Chondrocyte (in vitro differentiated cells): ENCODE measurements around the gene ELOB. TPM values are rescaled to one million over a fixed set of nuclear protein-coding genes. Genes with fewer than 3 reads are reported as not detected.

Source experiments
- DNase-seq: peaks from one replicate; pipeline ENCODE4 v3.0.0; 2021; ENCODE audit warnings: mixed read lengths, low spot score
- H3K27ac Mint-ChIP-seq: one replicate; pipeline ENCODE4 v1.8.0; 2021; ENCODE audit warnings: mild to moderate bottlenecking, moderate library complexity, mixed read lengths; ENCODE audit not compliant: unreplicated experiment
- H3K27me3 Mint-ChIP-seq: 2 replicates; pipeline ENCODE4 v1.8.0; 2021; ENCODE audit warnings: low read depth, mixed read lengths
- H3K36me3 Mint-ChIP-seq: 2 replicates; pipeline ENCODE4 v1.8.0; 2021; ENCODE audit warnings: low read depth, mixed read lengths
- H3K4me1 Mint-ChIP-seq: 2 replicates; pipeline ENCODE4 v1.8.0; 2021; ENCODE audit warnings: low read depth, mild to moderate bottlenecking, mixed read lengths
- H3K4me3 Mint-ChIP-seq: one replicate; pipeline ENCODE4 v1.8.0; 2021; ENCODE audit warnings: mild to moderate bottlenecking, moderate library complexity, mixed read lengths; ENCODE audit not compliant: unreplicated experiment
- H3K9me3 Mint-ChIP-seq: 2 replicates; pipeline ENCODE4 v1.8.0; 2021; ENCODE audit warnings: low read depth, mixed read lengths
- total RNA-seq: library from RNA; stranded (reverse); gene quantifications from 3 replicates; pipeline ENCODE4 v1.2.1, GENCODE V29; 2021
- TF ChIP-seq, protein P1 (sequence below): fragments of 200-600 bp; sonication (generic); IDR thresholded peaks from 2 replicates; pipeline ENCODE4 v1.5.0; 2021; ENCODE audit warnings: antibody characterized with exemption, mild to moderate bottlenecking, moderate library complexity

Gene ELOB
- total RNA-seq, 1 donor from 2014 or later, result 205 TPM

- peaks cover 10% of the 10 kb centered on the region for H3K4me1 Mint-ChIP-seq
- no peak overlapping the region for H3K27ac Mint-ChIP-seq
- no peaks in the 10 kb centered on the region for H3K9me3 Mint-ChIP-seq
- no peaks in the 10 kb centered on the region for H3K36me3 Mint-ChIP-seq
- no peak overlapping the region for H3K4me3 Mint-ChIP-seq
- TF ChIP-seq, protein P1, sequence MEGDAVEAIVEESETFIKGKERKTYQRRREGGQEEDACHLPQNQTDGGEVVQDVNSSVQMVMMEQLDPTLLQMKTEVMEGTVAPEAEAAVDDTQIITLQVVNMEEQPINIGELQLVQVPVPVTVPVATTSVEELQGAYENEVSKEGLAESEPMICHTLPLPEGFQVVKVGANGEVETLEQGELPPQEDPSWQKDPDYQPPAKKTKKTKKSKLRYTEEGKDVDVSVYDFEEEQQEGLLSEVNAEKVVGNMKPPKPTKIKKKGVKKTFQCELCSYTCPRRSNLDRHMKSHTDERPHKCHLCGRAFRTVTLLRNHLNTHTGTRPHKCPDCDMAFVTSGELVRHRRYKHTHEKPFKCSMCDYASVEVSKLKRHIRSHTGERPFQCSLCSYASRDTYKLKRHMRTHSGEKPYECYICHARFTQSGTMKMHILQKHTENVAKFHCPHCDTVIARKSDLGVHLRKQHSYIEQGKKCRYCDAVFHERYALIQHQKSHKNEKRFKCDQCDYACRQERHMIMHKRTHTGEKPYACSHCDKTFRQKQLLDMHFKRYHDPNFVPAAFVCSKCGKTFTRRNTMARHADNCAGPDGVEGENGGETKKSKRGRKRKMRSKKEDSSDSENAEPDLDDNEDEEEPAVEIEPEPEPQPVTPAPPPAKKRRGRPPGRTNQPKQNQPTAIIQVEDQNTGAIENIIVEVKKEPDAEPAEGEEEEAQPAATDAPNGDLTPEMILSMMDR, result no peak
- H3K27me3 Mint-ChIP-seq, result peaks cover 3% of the 10 kb centered on the region
- DNase-seq, result peak; percentile 82
Measured at GRCh38 chr16:2782583-2783351, 5.7 kb upstream of the ELOB start.

- no peak overlapping the region for H3K4me3 Mint-ChIP-seq
- peaks cover 23% of the 10 kb centered on the region for H3K4me1 Mint-ChIP-seq
- no peaks in the 10 kb centered on the region for H3K36me3 Mint-ChIP-seq
- no peaks in the 10 kb centered on the region for H3K27me3 Mint-ChIP-seq
- no peak overlapping the region for H3K27ac Mint-ChIP-seq
- no peaks in the 10 kb centered on the region for H3K9me3 Mint-ChIP-seq
- TF ChIP-seq, protein P1, result no peak
- DNase-seq, result peak; percentile 42
Measured at GRCh38 chr16:2779978-2780898, 3.2 kb upstream of the ELOB start.

DNA sequence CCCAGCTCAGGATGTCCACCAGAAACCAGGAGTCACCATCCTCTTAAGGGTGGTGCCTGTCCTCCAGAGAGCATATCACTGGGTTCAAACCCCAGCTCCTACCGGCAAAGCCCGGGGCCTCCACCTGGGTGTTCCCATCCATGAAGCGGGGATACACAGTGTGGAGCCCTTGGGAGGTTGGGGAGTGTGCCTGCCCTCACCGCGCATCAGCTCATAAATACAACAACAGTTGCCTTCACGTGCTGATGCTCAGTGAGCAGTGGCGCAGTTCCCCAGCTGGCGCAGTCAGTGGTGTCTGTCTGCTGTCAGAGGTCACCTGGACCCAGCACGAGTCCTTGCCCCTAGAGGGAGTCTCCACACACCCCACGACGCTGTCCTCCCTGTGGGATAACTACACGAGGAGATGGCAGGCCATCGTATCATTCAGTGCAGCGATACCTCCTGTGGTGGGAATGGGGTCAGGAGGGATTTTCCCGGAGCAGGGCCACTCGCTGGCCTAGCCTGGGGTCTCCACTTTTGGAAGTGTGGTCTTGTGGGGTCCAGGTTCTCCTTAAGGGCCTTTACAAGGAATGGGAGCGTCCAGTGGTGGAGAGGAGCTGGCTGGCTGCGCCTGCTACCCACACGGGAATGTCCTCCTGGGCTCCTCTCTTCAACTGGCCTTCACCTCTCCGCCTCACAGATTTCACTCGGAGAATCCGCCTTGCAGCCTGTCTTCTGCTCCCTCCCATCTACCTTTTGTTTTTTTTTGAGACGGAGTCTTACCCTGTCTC is 2.3 kb upstream of the ELOB start:
- no peak overlapping the region for H3K27ac Mint-ChIP-seq
- H3K9me3 Mint-ChIP-seq, result no peaks in the 10 kb centered on the region
- TF ChIP-seq, protein P1, result no peak
- H3K4me1 Mint-ChIP-seq, result peaks cover 30% of the 10 kb centered on the region
- H3K4me3 Mint-ChIP-seq, result no peak overlapping the region
- DNase-seq, result no peak
- H3K27me3 Mint-ChIP-seq, result no peaks in the 10 kb centered on the region
- no peaks in the 10 kb centered on the region for H3K36me3 Mint-ChIP-seq

DNA sequence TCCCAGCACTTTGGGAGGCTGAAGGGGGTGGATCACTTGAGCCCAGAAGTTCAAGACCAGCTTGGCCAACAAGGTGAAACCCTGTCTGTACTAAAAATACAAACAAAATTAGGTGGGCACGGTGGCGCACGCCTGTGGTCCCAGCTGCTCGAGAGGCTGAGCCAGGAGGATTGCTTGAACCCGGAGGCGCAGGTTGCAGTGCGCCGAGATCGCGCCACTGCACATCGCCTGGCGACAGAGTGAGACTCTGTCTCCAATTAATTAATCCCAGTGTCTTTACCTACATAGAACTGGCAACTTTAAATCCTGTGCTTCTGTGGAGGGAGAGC is 1.5 kb upstream of the ELOB start:
- no peaks in the 10 kb centered on the region for H3K27me3 Mint-ChIP-seq
- H3K4me1 Mint-ChIP-seq, result peaks cover 30% of the 10 kb centered on the region
- no peaks in the 10 kb centered on the region for H3K36me3 Mint-ChIP-seq
- H3K9me3 Mint-ChIP-seq, result no peaks in the 10 kb centered on the region
- peak overlapping the region; percentile 87 for H3K4me3 Mint-ChIP-seq
- TF ChIP-seq, protein P1, result no peak
- DNase-seq, result no peak
- peak overlapping the region; percentile 95 for H3K27ac Mint-ChIP-seq
